Measurements from ENCODE around the gene SPDYE5. TPM values are rescaled to one million over a fixed set of nuclear protein-coding genes. Genes with fewer than 3 reads are reported as not detected.
"Not testable (repeated sequence)": the region's sequence is repeated elsewhere in the genome, so short reads cannot be mapped to it uniquely, and the experiment has no call there.

The SPDYE5 gene
- total RNA-seq, 4 donors from 2014 or later, result not detected

- peak; percentile 10 for DNase-seq
- H3K27ac ChIP-seq, result peak overlapping the region; percentile 91 to 97 (median 94)
- intact Hi-C loops (cut with DNase I; ENCODE audit: low total_unique reads); H3K9me3 ChIP-seq; in situ Hi-C loops (cut with MboI; ENCODE audit: low pct_ligation_motif_present in 1 of 4, low pct_unique_long_range_greater_than_20kb in 1 of 4, low sequenced_read_pairs in 3 of 4); H3K27me3 ChIP-seq; H3K4me1 ChIP-seq; H3K36me3 ChIP-seq: not testable (repeated sequence)
- peak overlapping the region; percentile 90 to 100 (median 98) for H3K4me3 ChIP-seq
- 0% methylated on average over 19 of the region's 32 CpGs; no CpG with 5 or more reads in 1 of the 2 donors for WGBS, 2 donors (ENCODE audit: low coverage in 1 of 2)
These were observed 6.7 kb upstream of the SPDYE5 start for GRCh38 chr7:75485355-75485978.

GRCh38 chr7:75485979-75486643 lies 6.0 kb upstream of the SPDYE5 start, which contains the start of gene POM121C:
POM121C (minus strand) TSS chr7:75486299; CDS start chr7:75441496, 44,803 bp downstream.
- DNase-seq, result peak; percentile 94
- TF ChIP-seq POLR2A (IDR thresholded peaks at IDR 0.05) (peak; percentile 69), POLR2AphosphoS5 (IDR thresholded peaks at IDR 0.05) (peak; percentile 56 to 88 (median 85))
- WGBS, 2 donors (ENCODE audit: low coverage in 1 of 2), result 0% methylated on average over 3 to 38 of the region's 49 CpGs
- intact Hi-C loops (cut with DNase I; ENCODE audit: low total_unique reads); H3K9me3 ChIP-seq; H3K4me1 ChIP-seq; in situ Hi-C loops (cut with MboI; ENCODE audit: low pct_ligation_motif_present in 1 of 4, low pct_unique_long_range_greater_than_20kb in 1 of 4, low sequenced_read_pairs in 3 of 4); H3K27me3 ChIP-seq; H3K36me3 ChIP-seq: not testable (repeated sequence)
- peak within 1 kb of the TSS; percentile 91 to 97 (median 94) for H3K27ac ChIP-seq
- H3K4me3 ChIP-seq, result peak within 1 kb of the TSS; percentile 90 to 100 (median 98)

GRCh38 chr7:75509033-75509432 lies 16.9 kb downstream of the SPDYE5 start:
- WGBS, 2 donors (ENCODE audit: low coverage in 1 of 2), result 100% methylated on average over 2 of the region's 4 CpGs; no CpG with 5 or more reads in 1 of the 2 donors
- in situ Hi-C loops (cut with MboI; ENCODE audit: low pct_ligation_motif_present in 1 of 4, low pct_unique_long_range_greater_than_20kb in 1 of 4, low sequenced_read_pairs in 3 of 4), result not testable (repeated sequence)

GRCh38 chr7:75518842-75519241 lies 26.7 kb downstream of the SPDYE5 start:
- H3K4me3 ChIP-seq; H3K27ac ChIP-seq; intact Hi-C loops (cut with DNase I; ENCODE audit: low total_unique reads); in situ Hi-C loops (cut with MboI; ENCODE audit: low pct_ligation_motif_present in 1 of 4, low pct_unique_long_range_greater_than_20kb in 1 of 4, low sequenced_read_pairs in 3 of 4); DNase-seq; H3K4me1 ChIP-seq; H3K9me3 ChIP-seq; H3K27me3 ChIP-seq: not testable (repeated sequence)
- WGBS, 2 donors (ENCODE audit: low coverage in 1 of 2), result 84 to 100% methylated on average over 2 of the region's 2 CpGs
- H3K36me3 ChIP-seq, result peaks cover 0 to 18% (median 5%) of the 10 kb centered on the region in 4 donors

More at GRCh38 chr7:75509033-75509432, 16.9 kb downstream of the SPDYE5 start:
- H3K27me3 ChIP-seq; DNase-seq; H3K4me3 ChIP-seq; H3K36me3 ChIP-seq; H3K9me3 ChIP-seq; H3K4me1 ChIP-seq; intact Hi-C loops (cut with DNase I; ENCODE audit: low total_unique reads); H3K27ac ChIP-seq: not testable (repeated sequence)

- Histone ChIP-seq H3K36me3 (peaks cover 0 to 24% (median 8%) of the 10 kb centered on the region in 4 donors), H3K4me1 (peaks cover 4 to 11% (median 4%) of the 10 kb centered on the region in 4 donors)
- H3K27me3 ChIP-seq; DNase-seq; H3K27ac ChIP-seq; H3K9me3 ChIP-seq; intact Hi-C loops (cut with DNase I; ENCODE audit: low total_unique reads); in situ Hi-C loops (cut with MboI; ENCODE audit: low pct_ligation_motif_present in 1 of 4, low pct_unique_long_range_greater_than_20kb in 1 of 4, low sequenced_read_pairs in 3 of 4); H3K4me3 ChIP-seq: not testable (repeated sequence)
These were observed 29.6 kb downstream of the SPDYE5 start for GRCh38 chr7:75521727-75522126.

- Histone ChIP-seq H3K4me1 (peaks cover 6 to 22% (median 12%) of the 10 kb centered on the region in 4 donors), H3K27ac (peak overlapping the region; percentile 86 to 97 (median 91)), H3K4me3 (peak overlapping the region; percentile 88 to 95 (median 90)), H3K36me3 (peaks cover 0 to 24% (median 6%) of the 10 kb centered on the region in 4 donors)
- DNase-seq, result peak; percentile 12
- intact Hi-C loops (cut with DNase I; ENCODE audit: low total_unique reads); H3K27me3 ChIP-seq; H3K9me3 ChIP-seq: not testable (repeated sequence)
- WGBS, 2 donors (ENCODE audit: low coverage in 1 of 2), result 1% methylated on average over 30 of the region's 37 CpGs; no CpG with 5 or more reads in 1 of the 2 donors
- in situ Hi-C loops (cut with MboI; ENCODE audit: low pct_ligation_motif_present in 1 of 4, low pct_unique_long_range_greater_than_20kb in 1 of 4, low sequenced_read_pairs in 3 of 4), result loop anchor here in 2 of 4 donors (25.0 kb wide), 1 partner anchor 235 kb away; the partner anchor contains the start of gene CCL26 (in 2 of the 2)
These were observed 35.2 kb downstream of the SPDYE5 start for GRCh38 chr7:75527224-75527722.

- no peak for DNase-seq
- H3K4me3 ChIP-seq, result no peak overlapping the region
- in situ Hi-C loops (cut with MboI; ENCODE audit: low pct_ligation_motif_present in 1 of 4, low pct_unique_long_range_greater_than_20kb in 1 of 4, low sequenced_read_pairs in 3 of 4) (loop anchor here in 3 of 4 donors (10.0 to 25.0 kb wide), 2 partner anchors 223 to 231 kb away; partner anchors contain the start of gene CCL26 (in 2 of the 3)), intact Hi-C loops (cut with DNase I; ENCODE audit: low total_unique reads) (no loop called here)
- WGBS, 2 donors (ENCODE audit: low coverage in 1 of 2), result 82% methylated on average over 6 of the region's 6 CpGs; no CpG with 5 or more reads in 1 of the 2 donors
- TF ChIP-seq POLR2A (IDR thresholded peaks at IDR 0.05), result no peak
- TF ChIP-seq EP300 (IDR thresholded peaks at IDR 0.05; ENCODE audit: low read depth), result no peak
- H3K4me1 ChIP-seq, result peaks cover 5 to 16% (median 11%) of the 10 kb centered on the region in 4 donors
- H3K27me3 ChIP-seq, result no peaks in the 10 kb centered on the region
- no peaks in the 10 kb centered on the region for H3K36me3 ChIP-seq
- no peak overlapping the region for H3K27ac ChIP-seq
- no peaks in the 10 kb centered on the region for H3K9me3 ChIP-seq
These were observed 39.3 kb downstream of the SPDYE5 start for GRCh38 chr7:75531359-75531821.

Data from transverse colon (tissue), 4 donors.